DMS53 treated with DMSO at 0.1 percent for 48 hours (cell line): ENCODE results near the gene CCNA2.

Source experiments
- DNase-seq: peaks from one replicate; lab custom pipeline; 2025; ENCODE audit not compliant: unreplicated experiment; lab: John Stamatoyannopoulos, UW

Gene CCNA2

GRCh38 chr4:121777625-121778024 is 46.1 kb downstream of the CCNA2 start:
- DNase-seq: no peak

- DNase-seq: no peak
Observed at GRCh38 chr4:121776610-121777401, 46.9 kb downstream of the CCNA2 start.

GRCh38 chr4:121773883-121774282 is 49.8 kb downstream of the CCNA2 start:
- DNase-seq: no peak

- no peak for DNase-seq
Observed at GRCh38 chr4:121771869-121772268, 51.8 kb downstream of the CCNA2 start.

GRCh38 chr4:121769341-121769740 is 54.3 kb downstream of the CCNA2 start:
- DNase-seq: no peak

- no peak for DNase-seq
Observed at GRCh38 chr4:121767166-121767565, 56.5 kb downstream of the CCNA2 start.
